MM.1S (cell line): ENCODE results near the gene SLC24A4.

Experiments used
- DNase-seq: peaks from one replicate; pipeline ENCODE4 v3.0.0-alpha.2; 2015
- H2AFZ ChIP-seq: fragments of 300-600 bp; sonication (generic); 2 replicates; pipeline ENCODE4 v1.6.0; 2016; ENCODE audit warnings: antibody characterized with exemption, low read length
- H3F3A ChIP-seq: fragments of 300-600 bp; sonication (generic); 2 replicates; pipeline ENCODE4 v1.6.1; 2016; ENCODE audit warnings: mild to moderate bottlenecking, antibody characterized with exemption, low read length, moderate library complexity, mixed read lengths; ENCODE audit not compliant: insufficient read depth
- H3K27ac ChIP-seq: fragments of 300-600 bp; sonication (generic); 2 replicates; pipeline ENCODE4 v1.5.1; 2016; ENCODE audit warnings: mild to moderate bottlenecking, low read length
- H3K27me3 ChIP-seq: fragments of 300-600 bp; sonication (generic); replicated peaks from 2 replicates; pipeline ENCODE4 v1.6.0; 2016; ENCODE audit warnings: low read length; ENCODE audit not compliant: insufficient read depth
- H3K36me3 ChIP-seq: fragments of 300-600 bp; sonication (generic); replicated peaks from 2 replicates; pipeline ENCODE4 v1.6.1; 2016; ENCODE audit warnings: mild to moderate bottlenecking, low read length, mixed read lengths; ENCODE audit not compliant: insufficient read depth
- H3K4me1 ChIP-seq: fragments of 300-600 bp; sonication (generic); 2 replicates; pipeline ENCODE4 v1.6.1; 2016; ENCODE audit warnings: low read length, mixed read lengths
- H3K4me2 ChIP-seq: fragments of 300-600 bp; sonication (generic); 2 replicates; pipeline ENCODE4 v1.6.0; 2016; ENCODE audit warnings: low read depth, low read length
- H3K4me3 ChIP-seq: fragments of 300-600 bp; sonication (generic); 2 replicates; pipeline ENCODE4 v1.5.1; 2016; ENCODE audit warnings: low read length, mixed read lengths
- H3K79me2 ChIP-seq: fragments of 300-600 bp; sonication (generic); 2 replicates; pipeline ENCODE4 v1.6.1; 2016; ENCODE audit warnings: mixed run types, low read length, mixed read lengths
- H3K9ac ChIP-seq: fragments of 300-600 bp; sonication (generic); 2 replicates; pipeline ENCODE4 v1.6.1; 2016; ENCODE audit warnings: low read length, mixed read lengths
- H3K9me2 ChIP-seq: fragments of 300-600 bp; sonication (generic); replicated peaks from 2 replicates; pipeline ENCODE4 v1.6.1; 2016; ENCODE audit warnings: mild to moderate bottlenecking, low read length, mixed read lengths; ENCODE audit not compliant: insufficient read depth
- H3K9me3 ChIP-seq: fragments of 300-600 bp; sonication (generic); replicated peaks from 2 replicates; pipeline ENCODE4 v1.6.1; 2016; ENCODE audit warnings: mild to moderate bottlenecking, low read length, mixed read lengths; ENCODE audit not compliant: insufficient read depth
- H4K20me1 ChIP-seq: fragments of 300-600 bp; sonication (generic); 2 replicates; pipeline ENCODE4 v1.6.1; 2016; ENCODE audit warnings: mild to moderate bottlenecking, low read length, moderate library complexity, mixed read lengths; ENCODE audit not compliant: insufficient read depth
- CTCF ChIP-seq: fragments of 300-600 bp; sonication (generic); IDR thresholded peaks from 2 replicates; pipeline ENCODE4 v1.5.1; 2016; ENCODE audit warnings: antibody characterized with exemption, low read length, mixed read lengths
- EZH2 ChIP-seq: fragments of 300-600 bp; sonication (generic); optimal IDR thresholded peaks from 2 replicates; pipeline ENCODE3; 2017; ENCODE audit warnings: low read depth, mild to moderate bottlenecking, antibody characterized with exemption, low read length, mixed read lengths
- EZH2phosphoT487 ChIP-seq: fragments of 300-600 bp; sonication (generic); IDR thresholded peaks from 2 replicates; pipeline ENCODE4 v1.6.1; 2018; ENCODE audit warnings: antibody characterized with exemption, low read length

SLC24A4 gene

GRCh38 chr14:92413379-92413778, 90.4 kb downstream of the SLC24A4 start:
- Histone ChIP-seq H3K9ac (no peak overlapping the region), H3K9me3 (no peaks in the 10 kb centered on the region), H4K20me1 (no peaks in the 10 kb centered on the region), H2AFZ (no peak overlapping the region), H3F3A (no peaks in the 10 kb centered on the region), H3K79me2 (no peaks in the 10 kb centered on the region), H3K9me2 (no peaks in the 10 kb centered on the region), H3K4me1 (no peaks in the 10 kb centered on the region), H3K27me3 (no peaks in the 10 kb centered on the region), H3K27ac (no peak overlapping the region), H3K36me3 (no peaks in the 10 kb centered on the region), H3K4me3 (no peak overlapping the region), H3K4me2 (no peak overlapping the region)
- TF ChIP-seq EZH2phosphoT487 (no peak), EZH2 (no peak)
- no peak for DNase-seq

GRCh38 chr14:92414690-92415445, 91.9 kb downstream of the SLC24A4 start:
- TF ChIP-seq CTCF (no peak), EZH2phosphoT487 (no peak), EZH2 (no peak)
- DNase-seq = no peak
- Histone ChIP-seq H2AFZ (no peak overlapping the region), H3K9me3 (no peaks in the 10 kb centered on the region), H3K27ac (no peak overlapping the region), H3K9me2 (no peaks in the 10 kb centered on the region), H3K4me1 (no peaks in the 10 kb centered on the region), H3K27me3 (no peaks in the 10 kb centered on the region), H3F3A (no peaks in the 10 kb centered on the region), H3K9ac (no peak overlapping the region), H3K36me3 (no peaks in the 10 kb centered on the region), H3K79me2 (no peaks in the 10 kb centered on the region), H3K4me3 (no peak overlapping the region), H4K20me1 (no peaks in the 10 kb centered on the region), H3K4me2 (no peak overlapping the region)

- Histone ChIP-seq H3K9ac (no peak overlapping the region), H3K4me1 (no peaks in the 10 kb centered on the region), H3K4me3 (no peak overlapping the region), H3K4me2 (no peak overlapping the region), H3K27me3 (no peaks in the 10 kb centered on the region), H3K36me3 (no peaks in the 10 kb centered on the region), H2AFZ (no peak overlapping the region), H3K27ac (no peak overlapping the region), H3K9me2 (no peaks in the 10 kb centered on the region), H3F3A (no peaks in the 10 kb centered on the region), H3K79me2 (no peaks in the 10 kb centered on the region), H3K9me3 (no peaks in the 10 kb centered on the region), H4K20me1 (no peaks in the 10 kb centered on the region)
- TF ChIP-seq EZH2phosphoT487 (no peak), EZH2 (no peak), CTCF (no peak)
- no peak for DNase-seq
Observed at GRCh38 chr14:92415969-92416368, 93.0 kb downstream of the SLC24A4 start.

GRCh38 chr14:92416544-92416943, 93.6 kb downstream of the SLC24A4 start:
- Histone ChIP-seq H3K9ac (no peak overlapping the region), H3K4me3 (no peak overlapping the region), H4K20me1 (no peaks in the 10 kb centered on the region), H3F3A (no peaks in the 10 kb centered on the region), H3K27ac (no peak overlapping the region), H3K36me3 (no peaks in the 10 kb centered on the region), H3K79me2 (no peaks in the 10 kb centered on the region), H3K27me3 (no peaks in the 10 kb centered on the region), H3K4me2 (no peak overlapping the region), H3K9me2 (no peaks in the 10 kb centered on the region), H3K4me1 (no peaks in the 10 kb centered on the region), H3K9me3 (no peaks in the 10 kb centered on the region), H2AFZ (no peak overlapping the region)
- TF ChIP-seq EZH2 (no peak), EZH2phosphoT487 (no peak), CTCF (no peak)
- DNase-seq = no peak
